Activated T-cell treated with anti-CD3 and anti-CD28 coated beads, Interleukin-2, amount 50 U/mL, for 1 hour (primary cell): ENCODE data around the gene CEP112.
"Not testable (repeated sequence)": the region's sequence is repeated elsewhere in the genome, so short reads cannot be mapped to it uniquely, and the experiment has no call there.

Experiments used
- DNase-seq: peaks from one replicate; pipeline ENCODE4 v3.0.0-alpha.2; 2020

The CEP112 gene

DNA sequence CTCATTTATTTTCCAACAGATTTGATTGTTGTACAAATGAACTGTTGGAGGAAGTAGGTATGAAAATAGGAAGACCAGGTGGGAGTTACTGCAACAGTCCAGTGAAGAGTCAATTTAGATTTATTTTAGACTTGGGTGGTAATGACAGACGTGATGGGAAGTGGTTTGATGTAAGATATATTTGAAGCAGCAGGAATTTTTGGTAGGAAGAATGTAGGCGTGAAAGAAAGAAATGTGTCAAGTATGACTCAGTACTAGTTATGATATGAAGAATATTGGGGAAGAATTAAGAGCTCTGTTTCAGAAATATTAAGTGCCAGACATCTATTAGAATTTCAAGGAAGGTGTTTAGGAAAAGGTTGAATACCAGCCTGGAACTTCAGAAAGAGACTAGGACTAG, 382.6 kb downstream of the CEP112 start:
- no peak for DNase-seq

DNA sequence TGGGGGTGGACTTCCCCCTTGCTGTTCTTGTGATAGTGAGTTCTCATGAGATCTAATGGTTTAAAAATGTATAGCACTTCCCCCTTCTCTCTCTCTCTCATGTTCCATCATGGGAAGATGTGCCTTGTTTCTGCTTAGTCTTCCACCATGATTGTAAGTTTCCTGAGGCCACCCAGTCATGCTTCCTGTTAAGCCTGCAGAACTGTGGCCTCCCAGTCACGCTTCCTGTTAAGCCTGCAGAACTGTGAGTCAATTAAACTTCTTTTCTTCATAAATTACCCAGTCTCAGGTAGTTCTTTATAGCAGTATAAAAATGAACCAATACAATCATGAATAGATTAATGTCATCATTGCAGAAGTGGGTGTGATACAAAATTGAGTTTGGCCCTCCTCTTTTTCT, 383.4 kb downstream of the CEP112 start:
- not testable (repeated sequence) for DNase-seq

DNA sequence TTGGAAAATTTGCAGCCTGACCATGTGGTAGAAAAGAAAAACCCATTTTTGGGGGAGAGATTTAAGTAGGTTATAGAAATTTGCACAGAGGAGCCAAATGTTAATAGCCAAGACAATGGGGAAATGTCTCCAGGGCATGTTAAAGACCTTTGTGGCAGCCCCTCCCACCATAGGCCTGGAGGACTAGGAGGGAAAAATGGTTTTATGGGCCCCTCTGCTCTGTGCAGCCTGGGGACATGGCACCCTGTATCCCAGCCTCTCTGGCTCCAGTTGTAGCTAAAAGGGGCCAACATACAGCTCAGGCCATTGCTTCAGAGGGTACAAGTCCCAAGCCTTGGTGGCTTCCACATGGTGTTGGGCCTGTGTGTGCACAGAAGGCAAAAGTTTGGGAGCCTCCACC, 384.6 kb downstream of the CEP112 start:
- no peak for DNase-seq

DNA sequence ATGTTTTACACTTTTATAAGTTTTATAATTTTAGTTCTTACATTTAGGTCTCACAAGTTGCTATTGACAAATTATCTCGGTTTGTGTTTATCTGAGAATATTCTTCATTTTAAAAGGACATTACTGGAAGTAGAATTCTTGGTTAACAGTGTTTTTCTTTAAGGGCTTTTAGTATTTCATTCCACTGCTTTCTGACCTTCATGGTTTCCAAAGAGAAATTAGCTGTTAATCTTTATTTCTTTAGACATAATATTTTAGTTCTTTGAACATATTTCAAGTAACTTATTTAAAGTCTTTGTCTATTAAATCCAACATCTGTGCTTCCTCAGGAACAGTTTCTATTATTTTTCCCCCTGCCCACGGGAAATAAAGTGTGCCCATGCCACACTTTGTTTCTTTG, 390.4 kb downstream of the CEP112 start:
- DNase-seq: no peak

DNA sequence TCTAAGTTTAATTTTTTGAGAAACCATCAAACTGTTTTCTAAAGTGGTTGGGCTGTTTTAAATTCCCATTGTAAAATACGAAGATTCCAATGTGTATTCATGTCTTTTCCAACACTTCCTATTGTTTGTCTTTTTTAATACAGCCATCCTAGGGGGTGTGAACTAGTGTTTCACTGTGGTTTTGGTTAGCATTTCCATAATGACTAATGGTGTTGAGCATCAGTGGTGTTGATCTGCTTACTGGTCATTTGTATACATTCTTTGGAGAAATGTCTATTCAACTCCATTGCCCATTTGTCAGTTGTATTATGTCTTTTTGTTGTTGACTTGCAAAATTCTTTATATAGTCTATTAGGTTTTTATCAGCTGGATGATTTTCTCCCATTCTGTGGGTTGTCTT, 391.3 kb downstream of the CEP112 start:
- DNase-seq: no peak

DNA sequence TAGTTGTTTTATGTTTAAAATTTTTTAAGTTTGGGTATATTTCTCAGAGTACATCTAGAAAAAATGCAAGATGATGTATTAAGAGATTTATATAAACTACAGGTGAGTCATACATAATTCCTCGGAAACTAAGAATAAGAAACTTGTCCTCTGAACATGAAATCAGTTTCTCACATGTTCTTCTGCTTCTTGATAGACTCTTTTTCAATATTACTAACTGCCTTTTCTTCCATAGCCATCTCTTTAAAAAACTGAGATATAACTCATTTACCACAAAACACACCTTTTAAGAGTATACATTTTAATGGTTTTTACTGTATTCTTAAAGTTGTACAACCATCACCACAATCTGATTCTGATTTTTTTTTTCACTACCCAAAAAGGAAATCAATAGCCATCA, 392.1 kb downstream of the CEP112 start:
- DNase-seq: no peak

DNA sequence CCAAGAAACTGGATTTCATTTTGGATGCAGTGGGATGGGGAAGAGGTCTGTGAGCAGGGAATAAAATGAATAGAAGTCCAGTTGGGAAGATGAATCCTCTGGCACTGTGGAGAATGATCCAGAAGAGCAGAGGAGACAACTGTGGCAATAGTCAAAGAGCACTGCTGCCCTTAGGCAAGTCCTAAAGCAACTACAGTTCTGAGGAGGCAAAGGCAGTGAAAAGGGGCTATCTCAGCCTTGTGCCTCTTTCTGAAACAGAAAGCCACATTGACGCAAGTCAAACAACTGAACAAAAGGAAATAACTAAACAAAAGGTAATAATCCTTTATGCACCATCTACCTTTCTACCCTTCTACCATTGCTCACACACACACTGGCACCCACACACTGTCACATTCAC, 392.5 kb downstream of the CEP112 start:
- no peak for DNase-seq

DNA sequence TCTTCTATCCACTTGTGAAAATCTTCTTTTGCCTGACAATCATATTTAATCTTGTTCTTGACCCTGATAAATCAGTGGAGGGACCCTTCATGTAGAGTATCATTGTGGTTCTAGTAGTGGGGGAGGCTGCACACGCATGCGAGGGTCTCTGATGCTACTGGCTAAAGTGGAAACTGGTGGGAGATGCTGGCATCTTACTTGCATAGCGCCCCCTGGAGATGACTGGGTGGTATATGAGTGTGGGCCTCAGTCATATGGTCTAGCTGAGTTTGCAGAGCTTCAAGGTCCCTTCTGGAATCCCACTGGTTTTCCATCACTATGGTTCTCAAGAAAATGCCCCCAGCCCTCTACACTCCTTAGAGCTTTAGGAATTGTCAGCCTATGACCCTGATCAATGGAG, 394.1 kb downstream of the CEP112 start:
- DNase-seq: no peak

DNA sequence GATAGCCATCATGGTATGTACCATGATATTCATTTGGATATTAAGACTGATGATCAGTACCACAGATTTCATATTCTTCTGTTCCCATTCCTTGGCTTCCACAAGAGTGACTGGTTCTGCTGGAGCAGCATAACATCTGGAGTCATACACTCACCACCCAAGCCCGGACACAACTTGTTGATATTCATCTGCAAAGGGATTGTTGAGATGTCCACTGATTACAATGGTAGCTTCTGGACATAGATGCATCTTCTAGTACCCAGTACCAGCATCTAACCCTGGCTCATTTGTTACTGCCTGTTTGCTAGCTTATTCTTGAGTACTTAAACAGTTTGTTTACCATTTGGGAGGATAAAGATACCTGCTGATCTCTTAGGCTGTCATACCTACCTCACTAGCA, 394.8 kb downstream of the CEP112 start:
- no peak for DNase-seq

DNA sequence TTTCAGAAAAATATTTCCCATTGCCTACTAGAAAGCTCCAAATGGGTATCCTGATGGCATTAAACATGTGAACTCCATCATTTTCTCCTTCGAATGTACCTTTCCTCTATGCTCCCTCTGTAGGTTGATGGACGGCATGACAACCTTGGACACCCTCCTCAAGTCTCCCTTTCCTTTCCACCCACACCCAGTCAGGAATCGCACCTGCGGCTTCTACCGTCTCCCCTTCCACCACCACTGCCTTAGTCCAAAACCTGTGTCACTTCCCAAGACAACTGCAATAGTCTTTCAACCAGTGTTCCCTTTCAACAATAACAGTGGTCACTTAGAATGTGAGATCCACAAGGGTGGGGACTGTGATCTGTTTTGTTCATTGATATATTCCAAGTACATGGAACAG, 397.4 kb downstream of the CEP112 start:
- DNase-seq: no peak

DNA sequence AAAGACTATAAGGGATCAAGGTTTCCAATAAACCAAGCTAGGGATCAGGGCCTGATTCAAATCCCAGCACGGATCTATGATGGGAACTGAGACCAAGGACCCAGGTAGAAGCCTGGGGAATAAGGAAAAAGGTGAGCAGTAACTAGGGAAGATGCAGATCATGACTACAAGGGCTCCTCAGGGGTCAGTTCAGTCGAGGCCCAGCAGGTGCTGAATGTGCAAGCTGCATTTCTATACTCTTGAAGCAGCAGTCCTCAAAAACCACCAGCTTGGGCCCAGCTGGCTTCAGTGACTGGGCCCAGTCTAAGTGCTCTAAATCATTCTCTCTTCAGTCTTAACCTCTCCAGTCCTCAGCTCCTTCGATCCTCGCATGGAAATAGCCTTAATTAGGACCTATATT, 401.7 kb downstream of the CEP112 start:
- DNase-seq: no peak

DNA sequence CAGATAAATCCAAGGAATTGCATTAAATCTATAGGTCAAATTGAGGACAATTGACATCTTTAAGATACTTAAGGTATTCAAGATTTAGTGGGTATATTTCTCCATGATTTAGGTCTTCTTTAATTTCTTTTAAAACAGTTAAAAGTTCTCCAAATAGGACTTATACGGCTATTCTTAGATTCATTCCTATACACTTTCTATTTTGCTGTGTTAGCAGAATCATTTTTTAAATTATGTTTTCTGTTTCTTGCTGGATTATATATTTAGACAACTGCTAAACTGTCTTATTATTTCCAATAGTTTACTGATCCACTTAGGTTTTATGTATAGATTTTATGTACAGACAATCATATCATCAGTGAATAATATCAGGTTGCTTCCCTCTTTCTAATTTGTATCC, 404.4 kb downstream of the CEP112 start:
- DNase-seq: no peak

DNA sequence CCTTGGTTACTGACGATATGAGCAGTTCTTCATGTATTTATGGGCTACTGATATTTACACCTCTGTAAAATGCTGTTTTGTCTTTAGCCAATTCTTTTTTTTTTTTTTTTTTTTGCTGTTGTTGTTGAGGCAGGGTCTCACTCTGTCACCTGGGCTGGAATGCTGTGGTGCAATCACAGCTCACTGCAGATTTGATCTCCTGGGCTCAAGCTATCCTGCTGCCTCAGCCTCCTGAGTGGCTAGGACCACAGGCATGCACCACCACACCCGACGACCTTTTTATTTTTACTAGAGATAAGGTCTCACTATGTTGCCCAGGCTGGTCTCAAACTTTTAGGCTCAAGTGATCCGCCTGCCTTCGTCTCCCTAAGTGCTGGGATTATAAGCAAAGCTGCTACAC, 405.5 kb downstream of the CEP112 start:
- no peak for DNase-seq

DNA sequence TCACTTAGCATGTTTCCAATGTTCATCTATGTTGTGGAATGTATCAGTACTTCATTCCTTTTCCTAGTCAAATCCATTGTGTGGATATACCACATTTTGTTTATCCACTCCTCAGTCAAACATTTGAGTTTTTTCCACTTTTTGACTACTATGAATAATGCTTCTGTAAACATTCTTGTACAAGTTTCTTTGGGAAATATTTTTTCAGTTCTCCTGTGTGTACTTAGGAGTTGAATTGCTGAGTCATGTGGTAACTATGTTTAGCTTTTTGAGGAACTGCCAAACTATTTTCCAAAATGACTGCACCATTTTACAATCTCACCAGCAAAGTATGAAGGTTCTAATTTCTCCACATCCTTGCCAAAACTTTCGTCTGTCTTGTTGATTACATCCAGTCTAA, 406.8 kb downstream of the CEP112 start:
- DNase-seq: no peak

DNA sequence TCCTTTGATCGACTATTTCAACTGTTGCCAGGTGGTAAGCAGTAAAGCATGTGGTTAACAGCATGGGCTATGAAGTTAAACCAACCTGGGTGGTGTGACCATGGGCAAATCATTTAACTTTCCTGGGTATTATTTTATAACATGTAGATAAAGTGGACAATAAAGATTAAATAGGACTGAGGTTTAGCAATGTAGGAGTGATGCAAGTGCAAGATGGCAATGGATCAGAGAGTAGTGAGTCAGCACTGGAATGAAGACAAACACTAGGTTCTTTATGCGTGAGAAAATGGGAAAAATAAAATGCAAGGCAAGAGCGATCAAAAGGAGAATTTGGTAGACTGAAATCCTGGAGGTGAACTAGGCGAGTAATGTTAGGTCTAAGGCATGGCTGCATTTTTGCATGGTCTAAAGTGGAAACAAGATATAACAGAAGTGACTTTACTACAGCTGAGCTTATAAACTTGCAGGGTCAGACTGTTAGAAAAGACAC, 408.0 kb downstream of the CEP112 start:
- DNase-seq: no peak

DNA sequence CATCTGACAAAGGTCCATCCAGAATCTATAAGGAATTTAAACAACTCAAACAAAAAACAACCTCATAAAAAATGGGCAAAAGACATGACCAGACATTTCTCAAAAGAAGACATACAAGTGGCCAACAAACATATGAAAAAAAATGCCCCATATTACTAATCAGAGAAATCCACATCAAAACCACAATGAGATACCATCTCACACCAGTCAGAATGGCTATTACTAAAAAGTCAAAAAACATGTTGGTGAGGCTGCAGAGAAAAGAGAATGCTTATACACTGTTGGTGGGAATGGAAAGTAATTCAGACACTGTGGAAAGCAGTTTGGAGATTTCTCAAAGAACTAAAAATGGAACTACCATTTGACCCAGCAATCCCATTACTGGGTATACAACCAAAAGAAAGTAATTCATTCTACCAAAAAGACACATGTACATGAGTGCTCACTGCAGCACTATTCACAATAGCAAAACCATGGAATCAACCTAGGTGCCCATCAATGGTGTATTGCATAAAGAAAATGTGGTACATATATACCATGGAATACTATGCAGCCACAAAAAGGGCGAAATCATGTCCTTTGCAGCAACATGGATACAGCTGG, 409.7 kb downstream of the CEP112 start:
- not testable (repeated sequence) for DNase-seq

DNA sequence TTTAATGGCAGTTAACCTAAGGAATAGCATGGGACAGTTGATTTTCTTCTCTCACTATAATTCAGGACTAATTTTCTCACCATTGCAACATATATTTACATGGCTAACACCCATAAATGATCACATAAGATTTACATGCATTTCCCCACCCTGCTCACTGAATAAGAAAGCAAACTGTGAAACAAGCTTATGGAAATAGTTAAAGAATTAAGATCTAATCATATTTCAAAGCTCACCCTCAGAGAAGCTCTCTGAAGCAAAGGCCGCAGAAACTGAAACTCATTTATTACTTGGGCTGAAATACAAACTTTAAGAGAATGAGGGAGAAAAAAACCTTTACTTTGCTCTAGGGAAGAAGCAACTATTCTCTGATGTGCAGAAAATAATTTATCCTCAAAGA, 411.8 kb downstream of the CEP112 start:
- DNase-seq: no peak

DNA sequence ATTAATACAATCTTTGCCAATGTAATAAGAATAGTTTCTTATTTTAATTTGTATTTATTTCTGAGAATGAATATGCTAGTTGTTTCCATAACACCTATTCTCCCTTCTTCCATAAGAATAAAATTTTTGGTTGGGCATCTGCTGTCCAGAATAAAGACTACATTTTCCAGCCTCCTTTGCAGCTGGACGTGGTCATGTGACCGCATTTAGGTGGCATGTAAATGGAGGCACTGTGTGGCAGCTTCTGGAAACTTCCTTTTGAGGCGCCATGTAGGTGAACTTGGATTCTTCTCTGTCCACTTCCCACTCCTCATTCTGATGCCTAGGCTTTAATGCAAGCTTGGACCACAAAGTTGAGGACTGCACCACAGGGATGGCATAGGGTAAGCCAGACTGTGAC, 415.0 kb downstream of the CEP112 start:
- DNase-seq: no peak

DNA sequence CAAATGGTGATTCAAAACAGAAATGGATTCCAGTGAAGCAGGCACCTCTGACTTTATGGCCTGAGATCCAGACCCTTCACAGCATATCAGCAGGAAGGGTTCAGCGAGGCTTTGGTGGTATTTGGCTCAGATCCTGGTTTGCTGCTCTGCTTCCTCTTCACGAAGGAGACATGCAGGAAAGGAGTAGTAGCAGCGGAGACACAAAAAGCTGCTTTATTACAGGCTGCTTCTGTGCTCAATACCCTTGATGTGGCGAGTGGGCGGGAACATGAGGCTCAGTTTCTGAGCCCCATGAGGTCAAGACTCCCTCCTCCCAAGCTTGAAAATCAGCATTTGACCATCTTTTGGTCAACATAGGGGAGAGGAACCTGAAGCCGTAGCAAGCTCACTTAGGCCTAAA, 417.1 kb downstream of the CEP112 start:
- no peak for DNase-seq

DNA sequence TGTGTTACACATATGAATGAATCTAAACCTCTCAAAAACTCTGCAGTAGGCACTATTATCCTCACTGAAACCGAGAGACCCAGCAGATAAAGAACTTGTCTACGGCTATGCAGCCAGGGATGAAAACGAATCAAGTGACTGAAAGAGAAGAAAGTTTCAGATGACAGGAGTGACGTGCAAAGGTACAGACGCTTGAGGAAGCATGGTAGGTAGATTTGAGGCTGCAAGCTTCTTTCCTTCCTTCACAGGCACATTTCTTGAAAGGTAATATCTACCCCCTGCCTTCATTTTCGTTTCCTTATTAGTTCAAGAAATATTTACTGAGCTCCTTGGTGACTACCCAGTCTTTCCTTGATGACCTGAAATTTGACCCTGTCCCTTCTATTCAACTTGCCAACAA, 418.9 kb downstream of the CEP112 start:
- DNase-seq: no peak

DNA sequence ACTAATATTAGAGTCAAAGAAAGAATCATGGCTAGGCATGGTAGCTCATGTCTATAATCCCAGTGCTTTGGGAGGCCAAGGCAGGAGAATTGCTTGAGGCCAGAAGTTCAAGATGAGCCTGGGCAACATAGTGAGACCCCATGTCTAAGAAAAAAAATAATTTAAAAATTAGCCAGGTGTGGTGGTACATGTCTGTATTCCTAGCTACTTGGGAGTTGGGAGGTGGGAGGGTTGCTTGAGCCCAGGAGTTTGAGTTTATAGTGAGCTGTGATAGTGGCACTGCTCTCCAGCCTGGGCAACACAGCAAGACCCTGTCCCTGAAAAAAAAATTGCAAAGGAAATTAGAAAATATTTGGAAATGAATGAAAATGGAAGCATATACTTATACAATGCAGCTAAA, 420.2 kb downstream of the CEP112 start:
- DNase-seq: no peak

DNA sequence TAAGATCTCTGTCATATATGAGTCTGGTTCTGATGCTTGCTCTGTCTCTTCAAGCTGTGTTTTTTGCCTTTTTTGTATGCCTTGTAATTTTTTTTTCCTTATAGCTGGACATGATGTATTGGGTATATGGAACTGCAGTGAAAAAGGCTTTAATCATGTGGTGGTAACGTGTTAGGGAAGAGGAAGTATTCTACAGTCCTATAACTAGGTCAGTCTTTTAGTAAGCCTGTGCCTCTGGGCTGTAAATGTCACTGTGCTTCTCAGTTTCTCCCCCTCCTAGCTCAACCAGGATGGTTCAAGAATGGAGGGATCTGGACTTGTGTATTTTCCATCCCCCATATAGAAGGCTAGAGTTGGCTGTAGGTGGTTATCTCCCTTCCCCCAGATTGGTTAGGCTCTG, 428.1 kb downstream of the CEP112 start:
- no peak for DNase-seq

DNA sequence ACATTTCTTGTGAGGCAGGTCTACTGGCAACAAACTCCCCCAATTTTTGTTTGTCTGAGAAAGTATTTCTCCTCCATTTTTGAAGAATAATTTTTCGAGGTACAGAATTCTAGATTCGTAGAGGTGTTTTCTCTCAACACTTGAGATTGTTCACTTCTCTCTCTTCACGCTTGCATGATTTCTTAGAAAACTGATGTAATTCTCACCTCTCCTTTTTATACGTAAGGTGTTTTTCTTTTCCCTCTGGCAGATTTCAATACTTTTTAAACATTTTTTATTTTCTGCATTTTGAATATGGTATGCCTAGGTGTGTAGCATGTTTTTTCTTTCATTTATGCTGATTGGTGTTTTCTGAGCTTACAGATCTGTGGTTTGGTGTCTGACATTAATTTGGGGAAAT, 429.0 kb downstream of the CEP112 start:
- DNase-seq: no peak

DNA sequence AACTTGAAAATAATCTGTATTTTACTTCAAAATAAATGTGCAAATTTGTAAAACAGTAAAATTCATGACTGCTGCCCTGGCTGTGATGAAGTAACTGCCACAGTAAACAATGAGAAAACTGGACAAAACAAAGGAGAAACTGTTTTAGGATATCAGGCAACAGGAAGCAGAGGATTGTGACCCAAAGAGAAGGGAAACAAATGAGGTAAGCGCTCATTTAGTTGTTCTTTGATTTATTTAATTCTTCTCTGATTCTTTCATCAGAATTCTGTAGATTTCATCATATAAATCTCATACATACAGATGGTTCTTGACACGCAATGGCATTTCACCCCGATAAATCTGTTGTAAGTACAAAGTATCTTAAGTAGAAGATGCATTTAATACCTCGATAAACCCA, 432.4 kb downstream of the CEP112 start:
- DNase-seq: no peak

DNA sequence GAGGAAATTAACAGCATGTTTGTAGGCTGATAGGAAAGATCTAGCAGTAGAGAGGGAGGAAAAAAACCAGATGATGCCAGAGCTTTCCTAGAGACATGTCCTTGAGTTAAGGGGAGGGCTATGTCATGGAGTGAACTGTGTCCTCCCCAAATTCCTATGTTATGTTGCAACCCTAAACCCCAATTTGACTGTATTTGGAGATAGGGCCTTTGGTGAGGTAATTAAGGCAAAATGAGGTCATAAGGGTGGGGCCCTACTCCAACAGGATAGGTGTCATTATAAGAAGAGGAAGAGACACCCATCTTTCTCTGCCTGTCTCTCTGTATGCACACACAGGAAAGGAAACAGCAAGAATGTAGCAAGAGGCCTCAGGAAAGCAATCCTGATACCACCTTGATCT, 435.2 kb downstream of the CEP112 start:
- no peak for DNase-seq

DNA sequence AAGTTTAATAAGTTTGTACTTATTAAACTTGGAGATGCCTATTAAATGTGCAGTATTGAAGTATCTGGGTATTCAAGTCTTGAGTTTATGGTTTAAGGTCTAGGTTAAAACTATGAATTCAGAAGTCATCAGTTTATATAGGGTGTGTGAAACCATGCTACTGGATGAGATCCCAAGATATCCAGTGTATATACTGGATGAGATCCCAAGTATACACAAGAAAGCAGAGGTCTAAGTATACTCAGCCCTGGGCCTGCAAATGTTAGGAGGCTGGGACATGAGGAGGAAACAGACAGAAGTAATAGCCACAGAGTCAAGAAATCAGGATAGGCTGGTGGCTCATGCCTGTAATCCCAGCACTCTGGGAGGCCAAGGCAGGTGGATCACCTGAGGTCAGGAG, 436.1 kb downstream of the CEP112 start:
- no peak for DNase-seq
